CD4-positive, alpha-beta T cell treated with Interleukin-6 for 4 hours (primary cell): ENCODE measurements around the gene ASAP3.

Source experiments
- DNase-seq: peaks from one replicate; pipeline ENCODE4 v3.0.0-alpha.2; 2020; ENCODE audit warnings: mixed read lengths

Gene ASAP3

DNA sequence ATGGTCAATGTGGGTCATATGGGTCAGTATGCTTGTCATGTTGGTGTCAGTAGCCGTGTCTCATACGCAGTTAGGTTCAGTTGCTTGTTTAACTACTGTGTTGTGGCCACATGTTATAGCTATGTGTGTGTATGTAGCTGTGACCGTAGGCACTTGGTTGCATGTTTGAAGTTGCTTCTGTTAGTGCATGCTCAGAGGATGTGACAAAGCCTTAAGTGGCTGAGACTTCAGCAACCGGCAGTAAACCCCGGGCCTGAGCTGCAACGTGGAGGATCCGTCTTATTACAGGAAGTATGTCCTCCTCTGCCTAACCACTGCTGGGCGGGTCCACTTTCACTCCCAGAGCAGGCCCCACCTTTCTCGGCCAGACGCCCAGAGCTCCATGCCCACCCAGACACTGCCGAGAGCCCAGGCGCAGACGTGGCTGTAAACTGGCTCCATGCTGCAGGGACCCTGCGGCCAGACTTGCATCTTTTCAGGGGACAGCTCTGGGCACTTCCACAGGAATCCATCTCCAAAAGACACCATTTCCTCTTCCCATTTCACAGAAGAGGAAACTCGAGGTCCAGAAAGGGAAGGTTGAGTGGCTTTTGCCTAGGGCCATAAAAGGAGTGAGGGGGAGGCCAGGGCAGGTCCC, 61.6 kb downstream of the ASAP3 start:
- DNase-seq, result peak; percentile 74

- DNase-seq, result no peak
Measured at GRCh38 chr1:23421753-23422240, 62.2 kb downstream of the ASAP3 start.

- DNase-seq, result no peak
Measured at GRCh38 chr1:23421343-23421742, 62.6 kb downstream of the ASAP3 start.

DNA sequence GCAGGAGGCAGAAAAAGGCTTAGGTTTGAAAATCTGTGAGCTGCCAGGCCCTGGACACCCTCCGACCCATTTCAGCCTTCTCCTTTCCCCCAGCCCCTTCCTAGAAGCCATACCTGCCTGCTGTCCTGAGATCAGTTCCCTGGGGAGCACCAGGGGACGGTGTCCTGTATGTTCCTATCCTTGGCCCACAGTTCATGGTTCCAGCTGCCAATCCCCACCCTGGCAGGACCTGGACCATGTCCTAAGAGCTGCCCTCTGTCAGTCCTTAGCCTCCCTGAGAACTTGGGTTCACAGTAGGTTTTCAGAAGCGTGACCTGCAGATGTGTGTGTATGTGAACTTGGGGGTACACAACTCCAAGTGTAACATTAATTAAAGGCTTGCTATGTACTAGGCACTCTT, 63.2 kb downstream of the ASAP3 start:
- DNase-seq, result no peak

DNA sequence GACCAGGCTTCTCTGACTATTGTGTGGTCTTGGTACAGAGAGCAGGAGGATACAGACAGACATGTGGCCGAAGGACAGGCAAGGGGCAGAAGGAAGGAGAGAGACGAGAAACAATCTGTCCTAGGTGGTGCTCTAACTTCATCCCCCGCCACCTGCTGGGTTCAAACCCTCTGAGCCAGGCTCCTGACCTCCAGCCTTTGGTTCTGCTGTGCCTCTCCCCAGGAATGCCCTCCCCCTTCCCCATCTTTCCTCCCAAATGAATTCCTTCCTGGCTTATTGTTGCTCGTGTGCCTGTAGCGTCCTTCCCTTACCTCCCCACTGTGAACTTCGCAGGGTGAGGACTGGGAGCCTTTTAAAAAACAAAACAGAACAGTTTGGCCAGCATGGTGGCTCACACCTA, 64.8 kb downstream of the ASAP3 start:
- no peak for DNase-seq

- DNase-seq, result no peak
Measured at GRCh38 chr1:23417570-23417969, 66.4 kb downstream of the ASAP3 start.

GRCh38 chr1:23416964-23417363, 67.0 kb downstream of the ASAP3 start:
- DNase-seq, result no peak

- no peak for DNase-seq
Measured at GRCh38 chr1:23408797-23409290, 75.1 kb downstream of the ASAP3 start.

GRCh38 chr1:23407016-23407630, 76.9 kb downstream of the ASAP3 start:
- no peak for DNase-seq

DNA sequence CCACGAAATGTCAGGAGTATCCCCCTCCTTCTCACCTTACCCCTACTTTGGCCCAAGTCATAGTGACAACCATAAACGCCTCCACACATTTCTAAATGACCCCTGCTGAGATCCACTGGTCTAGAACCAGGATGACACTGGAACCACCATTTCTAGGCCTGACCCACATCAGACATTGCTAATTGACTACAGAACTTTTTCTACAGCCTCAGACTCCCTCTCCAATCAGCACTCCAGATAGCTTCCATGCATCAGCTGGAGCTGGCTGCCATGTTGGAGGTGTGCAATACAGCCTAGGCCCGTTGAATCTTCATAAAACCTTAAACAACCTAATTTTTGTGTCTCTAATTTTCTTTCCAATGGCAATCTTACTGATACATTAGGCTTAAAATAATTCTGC, 78.0 kb downstream of the ASAP3 start:
- no peak for DNase-seq

DNA sequence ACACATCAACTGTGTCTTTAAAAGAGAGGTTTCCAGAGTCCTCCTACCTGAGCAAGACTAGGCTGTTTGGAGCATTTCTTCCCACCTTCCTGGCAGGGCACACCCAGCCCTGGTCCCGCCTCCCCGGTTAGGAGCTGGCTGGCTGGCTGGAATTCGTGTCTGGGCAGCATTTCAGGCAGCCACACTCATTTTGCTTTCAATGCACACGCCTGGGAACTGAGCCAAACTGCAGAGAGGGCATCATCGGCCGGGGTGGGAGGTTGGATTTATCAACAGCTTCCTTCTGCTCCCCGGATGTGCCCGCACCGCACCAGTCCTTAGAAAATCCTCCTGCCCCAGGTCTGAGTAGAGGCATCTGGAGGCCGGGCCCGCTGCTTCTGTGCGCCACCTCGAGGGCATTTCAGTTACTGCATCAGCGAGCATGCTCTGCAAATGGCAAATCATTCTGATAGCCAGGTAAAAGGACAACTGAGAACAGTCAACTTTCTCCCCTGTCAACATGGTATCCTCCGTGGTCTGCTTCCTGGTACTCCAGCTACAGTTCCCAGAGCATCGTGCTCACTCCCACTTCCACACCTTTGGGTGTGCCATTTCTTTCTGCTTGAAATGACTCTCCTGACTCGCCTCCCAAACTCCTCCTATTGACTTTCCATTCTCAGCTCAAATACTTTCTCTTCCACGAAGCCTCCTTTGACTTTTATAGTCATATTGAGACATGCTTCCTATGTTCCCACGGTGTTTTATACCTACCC, 80.1 kb downstream of the ASAP3 start:
- peak; percentile 84 for DNase-seq

DNA sequence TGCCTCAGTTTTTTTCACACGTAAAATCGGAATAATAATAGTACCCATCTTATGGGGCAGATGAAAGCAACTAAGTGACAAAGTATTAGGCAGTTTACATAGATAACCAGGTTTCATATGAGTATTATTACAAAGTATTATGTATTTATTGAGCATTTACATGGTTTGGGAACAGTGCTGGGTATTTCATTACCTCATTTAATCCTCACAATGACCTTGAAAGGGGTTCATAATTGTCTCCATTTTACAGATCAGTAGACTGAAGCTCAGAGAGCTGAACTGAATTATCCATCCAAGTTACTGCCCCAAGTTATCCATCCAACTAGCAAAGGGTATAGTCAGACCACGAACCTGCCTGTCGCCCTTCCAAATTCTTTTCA, 80.6 kb downstream of the ASAP3 start:
- no peak for DNase-seq

- no peak for DNase-seq
Measured at GRCh38 chr1:23403038-23403336, 81.0 kb downstream of the ASAP3 start.

DNA sequence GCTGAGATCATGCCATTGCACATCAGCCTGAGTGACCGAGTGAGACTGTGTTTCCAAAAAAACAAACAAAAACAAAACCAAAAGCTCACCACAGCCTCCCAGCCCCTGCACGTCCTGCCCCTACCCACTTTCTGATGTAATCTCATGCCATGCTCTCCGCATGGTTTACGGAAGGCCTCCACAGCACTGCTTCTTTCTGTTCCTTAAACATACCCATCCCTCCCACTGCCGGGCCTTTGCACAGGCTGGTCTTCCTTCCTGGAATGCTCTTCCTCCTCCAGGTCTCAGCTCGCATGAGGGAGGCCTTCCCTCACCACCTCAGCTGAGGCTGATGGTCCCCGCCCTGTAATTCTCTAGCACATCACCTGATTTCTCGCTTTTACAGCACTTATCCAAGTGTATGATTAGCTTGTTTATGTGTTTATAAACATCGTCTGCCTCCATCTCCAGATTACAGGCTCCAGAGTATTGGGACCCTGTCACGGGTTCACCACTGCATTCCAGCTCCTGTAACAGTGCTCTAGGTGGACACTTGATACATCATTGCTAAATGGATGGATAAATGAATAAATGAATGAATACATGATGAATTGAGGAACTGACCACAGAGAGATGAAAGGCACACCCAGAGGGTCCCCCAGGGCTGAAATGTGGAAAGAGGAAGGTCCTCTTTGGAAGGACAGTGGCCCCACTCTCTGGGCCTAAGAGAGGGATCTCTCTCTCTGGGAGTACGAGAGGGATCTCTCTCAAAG, 81.5 kb downstream of the ASAP3 start:
- no peak for DNase-seq

DNA sequence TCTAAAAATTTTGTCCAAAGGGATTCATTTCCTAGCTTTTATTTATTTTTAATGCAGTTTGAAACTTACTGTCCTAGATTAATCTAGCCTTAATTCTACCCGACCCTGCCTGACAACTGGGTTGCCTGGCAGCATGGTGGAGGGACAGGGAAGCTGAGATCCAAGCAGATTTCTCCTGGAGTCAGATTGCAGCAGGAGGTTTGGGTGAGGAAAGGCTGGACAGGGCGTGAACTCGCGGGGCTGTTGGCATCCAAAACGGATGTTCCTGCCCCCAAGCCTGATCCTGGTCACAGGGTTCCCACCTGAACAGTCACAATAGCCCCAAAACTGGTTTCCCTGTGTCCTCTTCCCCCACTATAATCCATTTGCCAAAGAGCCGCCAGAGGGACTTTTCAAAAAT, 82.7 kb downstream of the ASAP3 start:
- DNase-seq, result no peak

DNA sequence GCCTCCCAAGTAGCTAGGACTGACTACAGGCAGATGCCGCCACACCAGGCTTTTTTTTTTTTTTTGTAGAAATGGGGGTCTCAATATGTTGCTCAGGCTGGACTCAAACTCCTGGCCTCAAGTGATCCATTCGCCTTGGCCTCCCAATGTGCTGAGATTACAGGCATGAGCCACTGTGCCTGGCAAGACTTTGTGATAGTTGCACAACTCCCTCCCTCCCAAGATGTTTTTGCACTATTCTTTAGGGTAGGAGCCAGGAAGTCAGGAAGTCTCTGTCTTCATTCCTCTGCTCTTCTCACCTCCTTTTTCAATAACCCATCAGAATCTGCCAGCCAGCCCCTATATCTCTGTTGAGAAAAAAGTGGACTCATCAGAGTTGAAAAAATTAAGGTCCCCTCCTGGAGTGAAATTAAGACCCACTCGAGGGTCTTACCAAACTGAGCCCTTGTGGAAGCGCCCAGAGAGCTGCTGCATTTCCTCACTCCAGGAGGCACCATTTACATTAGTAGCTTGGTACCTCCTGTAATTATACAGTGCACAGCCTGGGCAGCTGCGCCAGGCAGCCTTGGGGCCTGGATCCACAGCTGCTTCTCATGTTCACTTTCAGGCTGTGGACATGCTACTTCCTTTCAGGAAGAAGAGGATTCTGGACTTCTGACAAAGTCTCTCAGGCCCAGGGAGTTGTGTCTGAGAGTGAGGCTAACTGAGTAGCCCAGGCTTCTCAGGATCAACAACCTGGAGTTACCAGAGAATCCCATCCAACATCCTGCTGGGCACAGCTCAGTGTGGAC, 83.5 kb downstream of the ASAP3 start:
- no peak for DNase-seq

DNA sequence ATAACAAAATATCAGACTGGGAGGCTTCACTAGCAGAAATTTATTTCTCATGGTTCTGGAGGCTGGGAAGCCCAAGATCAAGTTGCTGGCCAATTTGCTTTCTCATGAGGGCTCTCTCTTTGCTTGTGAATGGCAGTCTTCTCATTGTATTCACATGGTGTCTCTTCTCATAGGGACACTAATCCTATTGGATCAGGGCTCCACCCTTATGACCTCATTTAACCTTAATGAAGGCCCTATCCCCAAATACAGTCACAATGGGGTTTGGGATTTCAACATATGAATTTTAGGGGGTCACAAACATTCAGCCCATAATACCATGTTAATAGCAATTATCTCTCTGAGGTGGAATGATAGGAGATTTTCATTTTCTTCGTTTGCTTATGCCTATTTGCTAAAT, 84.8 kb downstream of the ASAP3 start:
- no peak for DNase-seq

DNA sequence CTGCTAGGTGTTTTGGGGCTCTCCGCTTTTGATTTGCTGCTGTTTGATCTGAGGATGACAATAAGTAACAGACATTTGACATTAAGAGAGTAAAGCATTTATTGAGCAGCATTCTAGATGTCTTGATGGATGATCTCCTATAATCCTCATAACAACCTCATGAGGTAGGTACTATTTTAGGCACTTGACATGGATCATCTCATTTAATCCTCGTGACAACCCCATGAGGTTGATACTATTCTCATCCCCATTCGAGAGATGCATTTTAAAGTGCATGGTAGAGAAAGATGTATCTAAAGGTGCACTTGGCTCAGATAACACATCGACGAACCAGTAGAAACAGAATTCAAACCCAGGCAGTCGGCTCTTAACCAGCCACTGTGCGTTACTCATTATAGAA, 86.1 kb downstream of the ASAP3 start:
- no peak for DNase-seq

GRCh38 chr1:23396380-23396779, 87.6 kb downstream of the ASAP3 start:
- DNase-seq, result no peak

GRCh38 chr1:23395849-23396248, 88.1 kb downstream of the ASAP3 start:
- no peak for DNase-seq

GRCh38 chr1:23395154-23395724, 88.7 kb downstream of the ASAP3 start:
- DNase-seq, result no peak

- DNase-seq, result no peak
Measured at GRCh38 chr1:23394684-23395083, 89.3 kb downstream of the ASAP3 start.
